C1 segment of cervical spinal cord (tissue), 14 donors: ENCODE measurements around the gene HELB.

ENCODE experiments used
- DNase-seq, 14 donors: peaks; one replicate each; lab custom pipeline; 2025; lab: John Stamatoyannopoulos, UW

The HELB gene

GRCh38 chr12:66302827-66303169 lies 505 bp downstream of the HELB start:
- no peak for DNase-seq

- DNase-seq = peak in 1 of 14 donors; percentile 5
Measured at GRCh38 chr12:66303316-66303804, 1.1 kb downstream of the HELB start.

DNA sequence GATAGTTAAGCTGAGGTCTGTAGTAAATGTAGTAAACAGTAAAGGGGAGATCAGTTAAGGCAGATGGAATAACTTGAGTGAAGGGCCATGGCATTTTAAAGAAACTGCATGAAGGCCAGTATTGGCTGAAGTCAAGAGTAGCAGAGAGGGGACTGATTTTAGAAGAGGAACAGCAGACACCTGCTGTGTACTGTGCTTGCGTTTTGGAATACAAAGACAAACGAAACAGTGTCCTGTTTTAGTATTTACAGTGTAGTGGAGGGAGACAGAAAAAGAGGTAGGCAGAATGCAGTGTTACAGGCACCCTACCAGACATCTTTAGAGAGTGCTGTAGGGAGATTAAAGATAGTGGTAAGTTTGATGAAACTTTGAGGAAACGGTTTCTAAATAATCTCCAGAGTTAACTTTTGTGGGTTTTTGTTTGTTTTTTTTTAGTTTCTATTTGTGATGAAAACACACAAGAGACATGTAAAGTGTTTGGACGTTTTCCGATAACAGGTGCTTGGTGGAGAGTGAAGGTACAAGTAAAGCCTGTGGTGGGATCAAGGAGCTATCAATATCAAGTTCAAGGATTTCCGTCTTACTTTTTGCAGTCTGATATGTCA lies 2.1 kb downstream of the HELB start:
- no peak for DNase-seq

DNA sequence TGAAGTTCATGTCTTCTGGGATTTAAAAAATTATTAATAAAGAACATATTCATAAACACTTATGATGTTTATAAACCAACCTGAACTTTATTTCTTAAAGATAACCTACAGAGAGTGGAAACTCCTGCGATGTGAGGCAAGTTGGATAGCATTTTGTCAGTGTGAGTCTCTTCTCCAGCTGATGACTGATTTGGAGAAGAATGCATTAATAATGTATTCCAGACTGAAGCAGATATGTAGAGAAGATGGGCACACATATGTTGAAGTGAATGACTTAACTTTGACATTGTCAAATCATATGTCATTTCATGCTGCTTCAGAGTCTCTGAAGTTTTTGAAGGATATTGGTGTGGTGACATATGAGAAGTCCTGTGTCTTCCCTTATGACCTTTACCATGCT lies 7.3 kb downstream of the HELB start:
- no peak for DNase-seq

DNA sequence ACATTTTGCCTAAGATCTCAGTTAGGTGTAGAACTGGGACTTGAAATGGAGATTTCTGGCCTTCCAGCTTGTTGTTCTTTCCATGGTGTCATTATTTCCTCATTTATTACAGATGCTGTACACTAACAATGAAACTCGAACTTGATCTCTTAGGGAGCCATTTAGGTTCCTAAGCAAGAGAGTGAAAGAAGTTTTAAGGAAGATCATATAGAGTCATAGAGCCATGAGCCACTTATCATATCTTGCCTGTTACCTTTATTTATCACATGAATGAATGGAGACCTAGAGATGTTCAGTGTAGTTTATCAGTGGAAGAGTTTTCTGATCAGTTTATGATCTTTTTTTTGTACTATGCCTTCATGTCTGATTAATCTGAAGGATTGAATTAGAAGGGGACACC lies 9.9 kb downstream of the HELB start:
- DNase-seq = no peak

- no peak for DNase-seq
Measured at GRCh38 chr12:66314278-66314677, 12.0 kb downstream of the HELB start.

- no peak for DNase-seq
Measured at GRCh38 chr12:66319266-66319954, 17.1 kb downstream of the HELB start.

DNA sequence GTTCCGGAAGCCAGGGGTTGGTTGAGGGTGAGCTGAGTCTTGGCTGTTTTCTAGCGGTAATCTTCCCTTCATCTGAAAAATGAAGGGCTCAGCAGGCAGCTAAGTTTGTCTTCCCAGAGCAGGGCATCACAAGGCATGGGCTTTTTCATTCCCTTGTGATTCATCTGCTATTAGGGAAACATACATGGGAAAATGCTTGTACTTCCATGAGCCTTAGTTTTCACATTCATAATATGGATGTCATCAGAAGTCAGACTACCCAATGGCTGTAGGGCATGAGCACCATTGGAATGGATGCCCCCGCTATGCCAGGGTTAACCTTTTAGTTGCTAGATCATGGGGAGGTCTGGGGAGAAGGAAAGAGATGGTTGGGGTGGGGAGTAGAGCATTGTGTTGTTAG lies 18.7 kb downstream of the HELB start:
- DNase-seq = no peak

GRCh38 chr12:66321435-66321834 lies 19.1 kb downstream of the HELB start:
- no peak for DNase-seq

GRCh38 chr12:66323017-66323416 lies 20.7 kb downstream of the HELB start:
- DNase-seq = no peak

- no peak for DNase-seq
Measured at GRCh38 chr12:66329941-66330340, 27.6 kb downstream of the HELB start.

GRCh38 chr12:66331016-66331415 lies 28.7 kb downstream of the HELB start:
- DNase-seq = no peak

DNA sequence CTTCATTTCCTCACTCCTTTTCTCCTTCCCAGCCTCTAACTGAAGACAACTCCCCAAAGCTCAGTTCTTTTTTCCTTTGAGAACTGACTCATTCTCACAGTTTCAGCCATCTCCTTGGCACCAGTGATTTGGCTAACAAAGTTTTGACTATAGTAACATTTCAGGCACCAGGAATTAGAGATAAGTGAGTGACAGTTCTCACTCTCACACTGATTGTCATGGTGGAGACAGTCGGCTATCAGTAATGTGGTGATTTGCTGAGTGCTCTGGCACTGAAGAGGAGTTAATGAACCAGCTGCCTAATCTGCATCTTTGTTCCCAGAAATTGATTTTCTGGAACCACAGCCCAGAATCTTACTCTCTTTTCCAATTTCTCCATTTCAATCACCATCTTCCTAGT lies 29.5 kb downstream of the HELB start:
- DNase-seq = no peak

DNA sequence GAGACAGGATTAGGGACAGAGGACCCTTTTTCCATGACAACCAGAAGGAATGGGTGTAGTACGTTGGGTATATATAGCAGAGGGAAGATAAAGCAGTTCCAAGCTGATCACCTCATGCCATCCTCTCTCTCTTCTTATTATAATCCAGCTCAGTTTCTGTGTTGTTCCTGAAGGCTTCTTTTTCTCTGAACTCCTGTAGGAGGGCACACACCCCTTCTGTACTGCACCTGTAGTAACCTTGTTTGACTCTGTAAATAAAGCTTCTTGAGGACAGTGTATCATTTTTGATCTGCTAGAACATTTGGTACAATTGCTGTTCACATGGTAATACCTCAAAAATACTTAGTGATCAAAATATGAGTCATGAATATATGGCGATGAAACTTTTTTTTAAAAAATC lies 33.5 kb downstream of the HELB start:
- DNase-seq = no peak

- no peak for DNase-seq
Measured at GRCh38 chr12:66337381-66338010, 35.2 kb downstream of the HELB start.

DNA sequence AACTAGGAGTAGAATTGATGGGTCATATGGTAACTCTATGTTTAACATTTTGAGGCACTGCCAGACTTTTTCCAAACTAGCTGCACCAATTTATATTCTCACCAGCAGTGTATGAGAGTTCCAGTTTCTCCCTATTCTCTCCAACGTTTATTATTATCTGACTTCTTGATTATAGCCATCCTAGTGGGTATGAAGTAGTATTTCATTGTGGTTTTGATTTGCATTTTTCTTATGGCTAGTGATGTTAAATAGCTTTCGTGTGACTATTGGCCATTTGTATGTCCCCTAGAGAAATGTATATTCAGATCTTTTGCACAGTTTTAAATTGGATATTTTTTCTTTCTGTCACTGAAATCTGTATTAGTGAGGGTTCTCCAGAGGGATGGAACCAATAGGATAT lies 37.8 kb downstream of the HELB start:
- no peak for DNase-seq

DNA sequence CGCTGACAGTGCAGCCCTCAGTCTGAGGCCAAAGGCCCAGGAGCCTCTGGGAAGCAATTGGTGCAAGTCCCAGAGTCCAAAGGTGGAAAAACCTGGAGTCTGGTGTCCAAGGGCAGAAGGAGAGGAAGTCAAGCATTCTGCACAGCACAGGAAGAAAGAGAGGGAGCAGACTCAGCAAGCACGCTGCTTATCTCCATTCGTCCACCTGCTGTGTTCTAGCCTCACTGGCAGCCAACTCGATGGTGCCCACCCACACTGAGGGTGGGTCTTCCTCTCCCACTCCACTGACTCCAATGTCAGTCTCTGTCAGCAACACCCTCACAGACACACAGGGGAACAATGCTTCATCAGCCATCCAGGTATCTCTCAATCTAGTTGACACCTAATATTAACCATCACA lies 38.8 kb downstream of the HELB start:
- DNase-seq = no peak

DNA sequence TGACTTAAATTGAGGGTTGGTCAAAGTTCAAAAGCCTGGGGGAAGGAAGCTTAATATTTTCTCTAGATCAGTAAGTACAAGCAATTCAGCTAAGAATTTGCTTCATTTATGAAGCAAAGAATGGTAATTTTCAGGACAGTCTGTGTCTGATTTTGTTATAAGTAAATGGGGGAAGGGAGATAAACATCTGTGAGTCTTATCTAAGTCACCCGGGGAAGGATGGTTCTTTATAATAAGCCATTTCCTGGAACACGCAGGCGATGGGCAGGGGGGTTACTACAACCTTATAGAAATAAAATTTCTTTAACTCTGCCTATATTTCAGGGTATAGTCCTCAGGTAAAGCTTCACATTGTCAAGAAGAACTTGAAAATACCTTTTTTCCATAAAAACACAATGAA lies 42.9 kb downstream of the HELB start:
- no peak for DNase-seq

DNA sequence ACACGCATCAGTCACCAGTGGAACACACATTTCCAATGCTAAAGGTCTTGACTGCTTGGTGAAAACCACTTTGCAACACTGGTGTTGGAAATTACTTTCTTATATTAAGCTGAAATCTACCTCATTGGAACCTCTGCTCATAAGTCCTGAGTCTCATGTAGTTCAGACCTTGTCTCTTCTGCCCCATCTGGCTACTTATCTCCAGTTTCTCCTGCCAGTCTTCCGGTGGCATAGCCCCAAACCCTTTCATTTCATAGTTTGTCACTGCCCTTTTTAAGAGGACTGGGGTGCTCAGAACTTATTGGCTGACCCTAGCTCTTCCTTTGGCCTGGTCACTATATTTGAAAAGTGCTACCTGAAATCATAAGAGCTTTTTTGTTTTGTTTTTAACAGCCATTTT lies 43.7 kb downstream of the HELB start:
- no peak for DNase-seq

DNA sequence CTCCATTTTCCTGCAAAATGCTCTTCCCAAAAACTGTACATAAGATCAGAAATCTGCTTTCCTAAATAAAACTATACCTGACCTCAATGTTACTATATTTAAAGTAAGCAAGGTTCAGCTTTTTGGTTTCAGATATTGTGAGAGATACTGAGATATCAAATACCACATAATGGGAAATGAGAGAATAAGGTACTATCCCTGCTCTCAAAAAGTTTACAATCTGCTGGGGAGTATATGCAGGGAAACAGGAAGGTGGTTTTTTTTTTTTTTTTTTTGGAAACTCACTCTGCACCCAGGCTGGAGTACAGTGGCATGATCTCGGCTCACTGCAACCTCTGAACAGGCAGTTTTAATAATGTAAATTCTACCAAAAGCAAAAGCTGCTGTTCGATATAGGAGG lies 49.0 kb downstream of the HELB start:
- DNase-seq = no peak

DNA sequence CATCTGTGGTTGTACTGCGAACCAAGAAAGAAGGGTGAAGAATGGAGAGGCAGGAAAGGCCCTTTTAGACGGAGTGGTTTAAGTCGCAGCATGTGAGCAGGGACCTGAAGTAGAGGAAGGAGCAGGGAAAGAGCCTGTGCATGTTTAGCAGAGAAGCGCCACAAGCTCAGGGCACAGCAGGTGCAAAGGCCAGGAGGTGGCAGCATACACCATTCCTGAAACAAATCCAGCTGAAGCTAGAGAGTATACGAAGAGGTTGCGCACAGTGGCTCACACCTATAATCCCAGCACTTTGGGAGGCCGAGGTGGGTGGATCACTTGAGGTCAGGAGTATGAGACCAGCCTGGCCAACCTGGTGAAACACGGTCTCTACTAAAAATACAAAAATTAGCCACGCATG lies 49.9 kb downstream of the HELB start:
- peak in 2 of 14 donors; percentile 6 to 7 for DNase-seq

DNA sequence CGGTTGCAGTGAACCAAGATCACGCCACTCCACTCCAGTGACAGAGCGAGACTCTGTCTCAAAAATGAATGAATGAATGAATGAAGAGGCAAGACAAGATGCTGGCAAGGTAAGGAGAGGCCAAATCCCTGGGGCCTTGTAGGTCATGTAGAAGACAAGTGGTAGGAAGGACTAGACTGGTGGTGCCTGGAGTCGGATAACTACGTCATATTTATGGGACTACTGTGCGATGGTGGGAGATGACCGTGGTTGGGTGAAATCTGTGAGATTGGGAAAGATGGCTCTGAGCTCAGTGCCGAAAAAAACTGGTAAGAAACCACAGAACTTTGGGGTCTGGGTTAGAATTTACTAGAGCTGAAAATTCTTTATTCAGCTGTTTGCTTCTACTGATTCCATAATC lies 50.6 kb downstream of the HELB start:
- no peak for DNase-seq

DNA sequence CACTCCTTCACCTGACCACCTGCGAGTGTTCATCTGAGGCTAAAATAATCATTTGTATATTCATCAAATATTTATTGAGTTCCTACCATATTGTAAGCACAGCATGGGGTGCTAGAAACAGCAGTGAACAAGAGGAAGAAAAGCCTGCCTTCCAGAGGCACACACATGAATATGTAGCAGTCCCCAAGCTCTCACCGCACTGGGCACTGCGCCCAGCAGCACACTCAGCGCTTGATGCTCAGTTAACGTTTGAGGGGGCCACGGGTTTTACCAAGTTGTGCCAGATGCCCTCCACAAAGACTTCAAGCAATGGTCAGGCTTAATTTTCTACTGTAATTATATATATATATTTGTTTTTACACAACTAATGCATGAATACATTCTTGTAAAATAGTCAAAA lies 52.0 kb downstream of the HELB start:
- peak in 2 of 14 donors; percentile 9 to 13 for DNase-seq
